Right ventricle myocardium superior (tissue), 1 donor: Measurements from ENCODE around the gene MPC1. TPM values are rescaled to one million over a fixed set of nuclear protein-coding genes. Genes with fewer than 3 reads are reported as not detected.
A peak's percentile ranks its signal among the peaks of the same experiment; 100 is the strongest.
"Not testable (repeated sequence)": the region's sequence is repeated elsewhere in the genome, so short reads cannot be mapped to it uniquely, and the experiment has no call there.

Experiments
- ATAC-seq: fragments of 200-7000 bp; cut with Tn5 transposase; one replicate; pipeline ENCODE4 v1.9.1; 2020; ENCODE audit warnings: mild to moderate bottlenecking; ENCODE audit not compliant: poor library complexity
- DNase-seq: peaks from one replicate; pipeline ENCODE4 v3.0.0-alpha.2; 2020
- intact Hi-C: fragments of 100-400 bp; cut with DNase I; formaldehyde crosslinking; loops from one replicate; pipeline ENCODE4 v1.11.2; 2022
- total RNA-seq: library from RNA; stranded (reverse); fragmentation: NEBNext Ultra II Directional; extraction: Animal tissue kit (Norgen Biotek cat#: 25700); gene quantifications from one replicate; pipeline ENCODE4 v1.2.1, GENCODE V29; 2021
- donor health status: DM: no; HTN: yes; CAD: no; lungs with severe emphysema.

MPC1 gene
- total RNA-seq, 1 donor from 2014 or later: 393 TPM

- intact Hi-C loops: no loop called here
- no peak for ATAC-seq
- DNase-seq: no peak
Measured at GRCh38 chr6:166410426-166410935, 27.7 kb upstream of the MPC1 start.

- intact Hi-C loops: loop anchor here (10.0 kb wide), 1 partner anchor 244 kb away; the partner anchor contains the start of gene TBXT
- DNase-seq (no peak), ATAC-seq (no peak)
Measured at GRCh38 chr6:166408936-166409755, 26.4 kb upstream of the MPC1 start.

- intact Hi-C loops: loop anchor here (10.0 kb wide), 1 partner anchor 241 kb away; the partner anchor contains the start of gene TBXT
- DNase-seq (no peak), ATAC-seq (no peak)
Measured at GRCh38 chr6:166406197-166406596, 23.5 kb upstream of the MPC1 start.

- intact Hi-C loops: loop anchor here (10.0 kb wide), 1 partner anchor 241 kb away; the partner anchor contains the start of gene TBXT
- ATAC-seq: no peak
- no peak for DNase-seq
Measured at GRCh38 chr6:166405386-166405785, 22.6 kb upstream of the MPC1 start.

- DNase-seq (no peak), ATAC-seq (no peak)
- intact Hi-C loops: loop anchor here (5.0 to 10.0 kb wide), 2 partner anchors 90 to 238 kb away; partner anchors contain the start of gene TBXT
Measured at GRCh38 chr6:166402582-166403277, 20.0 kb upstream of the MPC1 start.

GRCh38 chr6:166400649-166401250 is 18.0 kb upstream of the MPC1 start:
- peak; percentile 65 for DNase-seq
- intact Hi-C loops: loop anchor here (2.0 to 10.0 kb wide), 3 partner anchors 88 to 236 kb away; partner anchors contain the start of gene TBXT
- peak; percentile 85 for ATAC-seq

GRCh38 chr6:166400181-166400580 is 17.4 kb upstream of the MPC1 start:
- intact Hi-C loops: loop anchor here (2.0 to 10.0 kb wide), 3 partner anchors 88 to 235 kb away; partner anchors contain the start of gene TBXT
- no peak for DNase-seq
- ATAC-seq: no peak

- DNase-seq (no peak), ATAC-seq (no peak)
- intact Hi-C loops: no loop called here
Measured at GRCh38 chr6:166398348-166398747, 15.6 kb upstream of the MPC1 start.

GRCh38 chr6:166397849-166398248 is 15.1 kb upstream of the MPC1 start:
- intact Hi-C loops: no loop called here
- ATAC-seq (no peak), DNase-seq (no peak)

- ATAC-seq (no peak), DNase-seq (no peak)
- intact Hi-C loops: no loop called here
Measured at GRCh38 chr6:166395778-166396177, 13.0 kb upstream of the MPC1 start.

- DNase-seq: no peak
- no peak for ATAC-seq
- intact Hi-C loops: no loop called here
Measured at GRCh38 chr6:166395351-166395750, 12.6 kb upstream of the MPC1 start.

- intact Hi-C loops: no loop called here
- DNase-seq: no peak
- ATAC-seq: no peak
Measured at GRCh38 chr6:166394036-166394892, 11.5 kb upstream of the MPC1 start.

GRCh38 chr6:166393535-166393823 is 10.7 kb upstream of the MPC1 start:
- intact Hi-C loops: no loop called here
- DNase-seq (no peak), ATAC-seq (no peak)

GRCh38 chr6:166392755-166393534 is 10.2 kb upstream of the MPC1 start:
- DNase-seq, intact Hi-C loops, ATAC-seq: not testable (repeated sequence)

- ATAC-seq: no peak
- intact Hi-C loops: no loop called here
Measured at GRCh38 chr6:166389119-166389518, 6.4 kb upstream of the MPC1 start.

GRCh38 chr6:166388290-166389004 is 5.7 kb upstream of the MPC1 start:
- no peak for ATAC-seq
- no peak for DNase-seq
- intact Hi-C loops: no loop called here

More at GRCh38 chr6:166389119-166389518, 6.4 kb upstream of the MPC1 start:
- no peak for DNase-seq
